ENCODE results near the gene FOXL1. TPM values are rescaled to one million over a fixed set of nuclear protein-coding genes. Genes with fewer than 3 reads are reported as not detected.

FOXL1 gene
- total and polyA plus RNA-seq, 2 of the 13 experiments (the other 11 are each of a cell fraction or from before 2014, with no cell fraction given): not detected

DNA sequence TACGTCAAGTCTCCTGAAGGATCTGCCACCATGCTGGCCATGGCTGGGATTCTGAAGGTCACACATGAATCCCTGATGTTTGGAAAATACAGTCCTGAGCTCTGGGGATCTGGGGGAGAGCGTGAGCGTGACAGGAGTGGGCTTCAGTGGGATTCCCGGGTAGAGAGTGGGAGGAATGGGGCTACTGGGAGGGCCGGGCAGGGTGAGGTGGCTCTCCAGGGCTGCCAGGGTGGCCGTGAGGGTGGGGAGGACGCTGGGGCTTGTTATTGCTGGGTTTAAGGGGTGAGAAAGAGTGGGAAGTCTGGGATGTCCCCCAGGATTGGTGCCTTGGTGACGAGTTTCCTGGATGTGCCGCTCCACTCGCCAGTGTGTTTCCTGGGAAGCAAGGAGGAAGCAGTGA lies 31.3 kb downstream of the FOXL1 start:
- Histone ChIP-seq H3K79me2 (ENCODE audit: insufficient read depth, low read length) (no peaks in the 10 kb centered on the region), H3K9ac (ENCODE audit: insufficient read depth, low read depth, low read length) (no peak overlapping the region), H3K36me3 (replicated peaks in 1 of 2; ENCODE audit: control insufficient read depth in 1 of 2, insufficient read depth in 2 of 2, low read length in 2 of 2) (no peaks in the 10 kb centered on the region), H2AFZ (ENCODE audit: low read length) (no peak overlapping the region), H3K4me1 (ENCODE audit: insufficient read depth, low read length) (peaks cover 13% of the 10 kb centered on the region), H3K4me2 (ENCODE audit: low read depth, low read length) (no peak overlapping the region), H3K27me3 (ENCODE audit: control insufficient read depth in 1 of 2, insufficient read depth in 2 of 2, low read length in 2 of 2) (peaks cover 2 to 23% of the 10 kb centered on the region in 2 experiments; a peak in 3 of 5 replicates), H3K27ac (ENCODE audit: extremely low read length, insufficient read depth, low read length) (no peak overlapping the region), H3K4me3 (replicated peaks in 1 of 3; ENCODE audit: insufficient read depth in 1 of 3, low read depth in 2 of 3, low read length in 3 of 3) (no peak overlapping the region), H4K20me1 (ENCODE audit: insufficient read depth, low read length) (no peaks in the 10 kb centered on the region), H3K9me3 (ENCODE audit: low read length) (no peaks in the 10 kb centered on the region)
- BruUV-seq (replicated peaks): no TSS peak
- TF ChIP-seq ZNF629 (CRISPR knock-in tag; conservative IDR thresholded peaks at IDR 0.05): no peak
- no peak for TF ChIP-seq ASH2L (IDR thresholded peaks at IDR 0.05; ENCODE audit: insufficient read length, low read depth, low read length)
- no peak for TF ChIP-seq KDM5A (IDR thresholded peaks at IDR 0.05; ENCODE audit: borderline replicate concordance, low read length)
- no peak for TF ChIP-seq ZNF713 (CRISPR knock-in tag; IDR thresholded peaks at IDR 0.05)
- TF ChIP-seq HDAC6 (IDR thresholded peaks at IDR 0.05; ENCODE audit: low read depth, low read length): no peak
- TF ChIP-seq NCOA2 (CRISPR knock-in tag; IDR thresholded peaks at IDR 0.05): no peak
- no peak for TF ChIP-seq ZNF143 (CRISPR knock-in tag; IDR thresholded peaks at IDR 0.05)
- TF ChIP-seq, protein P1, sequence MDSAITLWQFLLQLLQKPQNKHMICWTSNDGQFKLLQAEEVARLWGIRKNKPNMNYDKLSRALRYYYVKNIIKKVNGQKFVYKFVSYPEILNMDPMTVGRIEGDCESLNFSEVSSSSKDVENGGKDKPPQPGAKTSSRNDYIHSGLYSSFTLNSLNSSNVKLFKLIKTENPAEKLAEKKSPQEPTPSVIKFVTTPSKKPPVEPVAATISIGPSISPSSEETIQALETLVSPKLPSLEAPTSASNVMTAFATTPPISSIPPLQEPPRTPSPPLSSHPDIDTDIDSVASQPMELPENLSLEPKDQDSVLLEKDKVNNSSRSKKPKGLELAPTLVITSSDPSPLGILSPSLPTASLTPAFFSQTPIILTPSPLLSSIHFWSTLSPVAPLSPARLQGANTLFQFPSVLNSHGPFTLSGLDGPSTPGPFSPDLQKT (CRISPR knock-in tag; IDR thresholded peaks at IDR 0.05; ENCODE audit: borderline replicate concordance): no peak
- TF ChIP-seq SNRNP70 (IDR thresholded peaks at IDR 0.05; ENCODE audit: low read depth, low read length): no peak
- TF ChIP-seq BRD4 (CRISPR knock-in tag; IDR thresholded peaks at IDR 0.05): no peak
- TF ChIP-seq PCBP1 (IDR thresholded peaks at IDR 0.05; ENCODE audit: borderline replicate concordance, low read depth, low read length): no peak
- no peak for TF ChIP-seq SALL2 (CRISPR knock-in tag; IDR thresholded peaks at IDR 0.05)
- TF ChIP-seq EED (CRISPR knock-in tag; IDR thresholded peaks at IDR 0.05): no peak
- no peak for TF ChIP-seq NKX3-1 (CRISPR knock-in tag; IDR thresholded peaks at IDR 0.05)
- TF ChIP-seq ZNF329 (CRISPR knock-in tag; IDR thresholded peaks at IDR 0.05; ENCODE audit: low read depth): no peak
- no peak for TF ChIP-seq ZNF333 (CRISPR knock-in tag; IDR thresholded peaks at IDR 0.05; ENCODE audit: borderline replicate concordance)
- TF ChIP-seq MYPOP (CRISPR knock-in tag; IDR thresholded peaks at IDR 0.05): no peak
- no peak for TF ChIP-seq KDM3A (CRISPR knock-in tag; IDR thresholded peaks at IDR 0.05; ENCODE audit: low read depth)
- FAIRE-seq: no peak
- ATAC-seq: no peak
- intact Hi-C loops (cut with micrococcal nuclease; ENCODE audit: unreplicated experiment): no loop called here
- ChIA-PET CTCF (ENCODE audit: low intra/inter-chr PET ratio, low total read pairs) (no interaction called here), POLR2A (no interaction called here)
- 34% methylated on average over 10 of the region's 10 CpGs for WGBS (ENCODE audit: low lambda C conversion rate)
- DNase-seq (ENCODE audit: low spot score): no peak
- in situ Hi-C loops (cut with HindIII; ENCODE audit: extremely low pct_ligation_motif_present, low pct_unique_long_range_greater_than_20kb): no loop called here
